Keratinocyte (primary cell): Measurements from ENCODE around the gene LDB2.

Experiments used
- CTCF ChIP-seq, 3 experiments: IDR thresholded peaks in 1 of 3; conservative IDR thresholded peaks in 1 of 3; optimal IDR thresholded peaks in 1 of 3; 2 replicates in 2 of 3; 3 replicates in 1 of 3; pipeline versions ENCODE3 to v1.5.1; 2011; ENCODE audit warnings: low read length in 3 of 3, mild to moderate bottlenecking in 3 of 3, moderate library complexity in 2 of 3, control low read depth in 1 of 3, inconsistent platforms in 1 of 3; ENCODE audit not compliant: insufficient read depth in 2 of 3; ENCODE audit errors: extremely low read depth in 1 of 3
- EZH2 ChIP-seq: IDR thresholded peaks from one replicate; pipeline ENCODE4 v1.6.1; 2012; ENCODE audit warnings: inconsistent platforms, mild to moderate bottlenecking, low read length, moderate library complexity

GRCh38 chr4:16837475-16837874, 61.0 kb downstream of the LDB2 start:
- TF ChIP-seq CTCF (optimal IDR thresholded peaks at IDR 0.05 in 1 of 3, IDR thresholded peaks at IDR 0.05 in 1 of 3, conservative IDR thresholded peaks at IDR 0.05 in 1 of 3; ENCODE audit: extremely low read depth in 1 of 3, insufficient read depth in 2 of 3, low read length in 3 of 3), result no peak
- no peak for TF ChIP-seq EZH2
